ENCODE measurements around the gene LUZP1.

The LUZP1 gene

DNA sequence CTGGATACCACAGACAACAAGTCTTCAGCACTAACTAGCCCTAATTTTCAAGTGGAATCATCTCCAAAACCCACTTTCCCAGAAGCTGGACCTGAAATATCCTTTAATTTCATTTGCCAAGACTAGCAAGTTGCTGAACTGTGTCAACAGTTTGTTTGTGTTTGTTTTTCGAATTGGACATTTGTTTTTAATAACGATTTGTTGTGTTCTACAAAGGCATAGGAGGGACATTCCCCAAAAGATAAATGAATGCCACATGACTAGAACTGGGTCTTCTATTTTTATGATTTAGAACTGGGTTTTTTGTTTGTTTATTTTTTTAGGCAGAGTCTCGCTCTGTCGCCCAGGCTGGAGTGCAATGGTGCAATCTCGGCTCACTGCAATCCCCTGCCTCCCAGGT, 17.9 kb downstream of the LUZP1 start:
- DNase-seq: no peak

- no peak for DNase-seq
Measured at GRCh38 chr1:23150125-23150524, 18.5 kb downstream of the LUZP1 start.

DNA sequence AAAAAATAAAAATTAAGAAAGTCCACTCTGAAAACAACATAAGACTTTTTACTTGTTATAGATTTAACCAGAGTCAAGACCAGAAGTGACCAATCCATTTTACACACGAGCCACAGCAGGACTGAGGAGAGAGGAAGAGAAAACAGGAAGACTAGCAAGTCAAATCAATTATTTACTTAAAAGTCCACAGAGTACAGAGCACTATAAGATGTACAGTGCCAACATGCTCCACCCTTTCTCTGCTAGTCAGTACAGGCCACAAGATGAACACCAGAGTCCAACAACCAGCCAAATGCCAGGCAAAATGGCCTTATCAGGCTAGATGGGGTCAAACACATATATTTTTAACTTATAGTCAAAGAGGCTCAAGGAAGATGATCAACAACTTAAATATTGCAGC, 19.5 kb downstream of the LUZP1 start:
- DNase-seq: no peak

DNA sequence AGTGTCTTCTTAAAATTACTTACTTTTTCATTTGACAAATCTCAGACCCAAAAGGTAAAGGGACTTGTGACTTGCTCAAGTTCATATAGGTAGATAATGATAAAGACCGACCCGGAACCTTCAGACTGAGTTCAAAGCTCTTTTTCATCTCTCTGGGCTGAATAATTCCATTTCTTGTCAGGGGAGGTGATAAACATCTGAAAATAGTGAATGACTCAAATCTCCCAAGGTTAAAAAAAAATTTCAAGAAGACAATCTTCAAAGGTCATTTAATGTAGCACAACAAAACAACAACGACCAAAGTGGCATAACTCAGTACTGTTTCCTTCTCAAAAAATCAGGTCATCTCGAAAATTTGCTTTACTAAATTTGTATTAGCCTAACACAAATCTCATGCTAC, 20.6 kb downstream of the LUZP1 start:
- no peak for DNase-seq

GRCh38 chr1:23140940-23141596, 27.6 kb downstream of the LUZP1 start:
- DNase-seq: no peak

DNA sequence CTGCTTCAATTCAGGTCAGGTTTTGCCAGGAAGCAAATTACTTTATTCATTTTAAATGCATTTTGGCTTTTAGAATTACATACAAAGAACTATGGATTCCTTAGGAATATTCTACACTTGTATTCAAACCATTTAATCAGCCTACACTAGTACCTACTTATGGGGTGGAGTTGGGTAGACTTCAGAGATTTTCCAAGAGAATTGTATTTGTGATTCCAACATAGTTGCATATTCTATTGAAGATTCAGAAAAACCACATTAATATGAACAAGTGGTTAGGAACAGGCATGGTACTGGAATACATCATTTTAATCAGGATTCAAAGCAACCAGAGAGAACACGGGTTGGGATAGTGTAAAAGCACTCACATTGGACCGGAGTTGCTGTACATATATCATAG, 33.4 kb downstream of the LUZP1 start:
- DNase-seq: no peak

- DNase-seq: no peak
Measured at GRCh38 chr1:23134055-23134454, 34.6 kb downstream of the LUZP1 start.

DNA sequence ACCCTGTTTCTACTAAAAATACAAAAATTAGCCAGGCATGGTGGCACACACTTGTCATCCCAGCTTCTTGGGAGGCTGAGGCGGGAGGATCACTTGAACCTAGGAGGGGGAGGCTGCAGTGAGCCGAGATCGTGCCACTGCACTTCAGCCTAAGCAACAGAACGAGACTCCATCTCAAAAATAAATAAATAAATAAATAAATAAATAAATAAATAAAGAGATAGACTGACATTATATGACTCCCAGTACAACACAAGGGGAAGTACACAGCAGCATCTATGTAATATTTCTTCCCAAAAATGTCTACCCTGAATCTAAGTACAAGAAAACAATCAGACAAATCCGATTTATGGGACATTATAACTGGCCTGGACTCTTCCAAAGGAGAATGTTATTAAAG, 35.1 kb downstream of the LUZP1 start:
- DNase-seq: no peak

DNA sequence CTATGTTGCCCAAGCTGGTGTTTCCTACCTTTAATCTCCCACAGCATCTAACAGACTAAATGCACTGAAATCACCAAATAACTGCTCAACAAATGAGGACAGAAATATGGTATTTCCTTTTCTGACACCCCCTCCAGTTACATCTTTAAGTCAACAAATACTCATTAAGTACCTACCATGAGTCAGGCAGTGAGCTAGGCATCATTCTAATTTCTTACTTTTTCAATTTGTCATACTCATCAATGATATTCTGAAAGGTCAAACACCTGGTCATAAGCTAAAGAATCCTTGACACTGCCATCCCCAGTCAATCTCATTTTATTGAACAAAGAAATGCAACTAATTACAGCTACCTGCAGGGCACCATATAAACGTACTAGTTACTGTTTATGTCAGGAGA, 36.6 kb downstream of the LUZP1 start:
- no peak for DNase-seq

DNA sequence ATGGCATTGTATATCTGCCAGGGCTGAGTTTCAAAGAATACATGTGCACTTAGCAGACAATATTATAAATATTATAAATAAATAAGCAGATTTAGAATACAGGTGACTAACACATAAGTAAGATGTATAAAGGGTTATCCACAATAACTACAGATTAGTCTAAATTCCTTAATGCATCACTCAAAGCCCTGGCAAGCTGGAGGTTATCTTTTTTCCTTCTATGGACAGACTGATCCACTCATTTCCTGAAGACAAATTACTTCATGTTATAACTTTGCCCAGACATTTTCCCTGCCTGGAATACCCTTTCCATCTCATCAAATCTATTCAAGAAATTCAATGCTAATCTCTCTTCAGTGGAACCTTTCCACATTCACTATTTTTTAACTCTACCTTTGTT, 38.8 kb downstream of the LUZP1 start:
- DNase-seq: no peak

GRCh38 chr1:23126801-23127200, 41.9 kb downstream of the LUZP1 start:
- no peak for DNase-seq

GRCh38 chr1:23126200-23126599, 42.5 kb downstream of the LUZP1 start:
- DNase-seq: no peak

- no peak for DNase-seq
Measured at GRCh38 chr1:23125489-23125888, 43.2 kb downstream of the LUZP1 start.

GRCh38 chr1:23124259-23125026, 44.2 kb downstream of the LUZP1 start:
- DNase-seq: no peak

- DNase-seq: no peak
Measured at GRCh38 chr1:23123528-23123927, 45.1 kb downstream of the LUZP1 start.

- peak; percentile 65 for DNase-seq
Measured at GRCh38 chr1:23122796-23123195, 45.9 kb downstream of the LUZP1 start.

DNA sequence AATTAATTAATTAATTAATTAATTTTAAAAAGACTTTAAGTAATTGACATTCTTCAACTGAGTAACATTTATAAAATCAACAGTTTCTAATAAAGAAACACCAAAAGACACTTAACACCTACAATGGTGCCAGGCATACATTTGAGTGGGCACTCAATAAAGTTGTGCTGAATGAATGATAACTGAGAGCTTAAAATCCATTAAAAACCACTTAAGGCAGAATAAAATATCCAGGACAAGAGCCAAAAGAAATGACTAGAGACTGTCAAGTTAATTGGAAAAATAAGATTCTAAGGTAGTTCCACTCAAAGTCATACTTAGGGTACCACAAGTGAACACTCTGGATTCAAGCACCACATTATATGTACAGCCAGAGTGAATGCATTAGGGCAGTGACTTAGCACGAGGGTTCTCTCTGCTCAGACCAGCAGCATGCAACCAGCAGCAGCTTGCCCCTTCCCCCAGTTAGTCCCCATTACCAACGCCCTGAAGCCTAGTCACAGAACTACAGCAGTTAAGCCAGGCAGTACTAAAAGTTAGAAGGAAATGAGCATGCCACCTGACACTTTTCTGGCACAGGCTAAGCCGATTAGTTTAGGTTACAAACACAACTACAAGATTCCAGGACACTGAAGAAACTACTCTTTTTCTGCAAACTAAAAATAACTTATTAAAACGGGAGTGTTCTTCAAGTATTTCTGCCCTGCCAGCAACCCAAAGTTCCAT, 46.5 kb downstream of the LUZP1 start:
- DNase-seq: peak; percentile 99

- no peak for DNase-seq
Measured at GRCh38 chr1:23120383-23120782, 48.3 kb downstream of the LUZP1 start.

DNA sequence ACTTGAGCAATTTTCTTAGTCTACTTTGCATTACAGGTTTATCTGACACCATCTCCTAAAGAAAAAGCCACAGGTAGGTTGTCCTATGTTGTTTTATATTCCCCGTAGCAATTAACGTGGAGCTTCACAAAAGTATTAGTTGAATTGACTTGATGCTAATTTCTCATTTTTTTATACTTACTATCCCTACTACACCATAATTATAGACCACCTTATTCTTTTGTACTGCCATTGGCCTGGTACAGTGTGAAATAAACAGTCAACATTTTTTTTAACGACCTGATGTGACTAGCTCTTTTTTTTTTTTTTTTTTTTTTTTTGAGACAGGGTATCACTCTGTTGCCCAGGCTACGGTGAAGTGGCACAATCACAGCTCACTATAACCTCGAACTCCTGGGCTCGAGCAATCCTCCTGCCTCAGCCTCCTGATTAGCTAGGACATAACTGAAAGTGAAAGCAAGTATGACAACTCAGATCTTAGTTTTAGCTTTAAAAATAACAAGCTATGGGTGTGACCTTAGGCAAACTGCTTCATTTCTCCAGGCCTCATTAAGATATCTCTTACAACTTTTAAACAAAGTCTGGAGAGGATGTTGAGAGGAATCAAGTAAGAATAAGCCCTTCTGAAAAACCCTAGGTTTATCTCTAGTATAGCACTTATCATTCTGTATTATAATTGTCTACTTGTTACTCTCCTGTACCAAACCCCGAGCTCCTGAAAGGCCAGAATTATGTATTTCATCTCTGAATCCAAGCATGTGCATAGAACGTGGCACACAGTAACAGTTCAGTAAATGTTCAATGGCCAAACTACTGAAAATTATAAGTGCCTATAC, 49.5 kb downstream of the LUZP1 start:
- peak; percentile 40 for DNase-seq

DNA sequence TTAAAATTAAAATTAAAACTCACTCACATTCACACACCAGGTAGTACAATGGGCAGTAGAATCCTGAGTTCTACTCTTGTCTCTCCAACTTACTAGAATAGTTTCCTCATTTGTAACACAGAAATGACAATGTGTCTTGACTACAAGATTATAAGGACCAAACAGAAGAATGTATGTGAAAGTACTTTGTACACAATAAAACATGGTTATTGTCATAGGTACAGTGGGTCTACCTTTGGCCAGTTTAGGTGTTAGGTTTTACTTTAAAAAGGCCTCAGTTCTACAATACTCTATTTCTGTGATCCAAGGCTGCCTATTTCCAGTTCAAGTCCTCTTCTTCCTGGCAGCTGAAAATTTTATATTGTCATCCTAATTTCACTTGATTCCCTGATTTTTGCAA, 50.2 kb downstream of the LUZP1 start:
- DNase-seq: no peak

DNA sequence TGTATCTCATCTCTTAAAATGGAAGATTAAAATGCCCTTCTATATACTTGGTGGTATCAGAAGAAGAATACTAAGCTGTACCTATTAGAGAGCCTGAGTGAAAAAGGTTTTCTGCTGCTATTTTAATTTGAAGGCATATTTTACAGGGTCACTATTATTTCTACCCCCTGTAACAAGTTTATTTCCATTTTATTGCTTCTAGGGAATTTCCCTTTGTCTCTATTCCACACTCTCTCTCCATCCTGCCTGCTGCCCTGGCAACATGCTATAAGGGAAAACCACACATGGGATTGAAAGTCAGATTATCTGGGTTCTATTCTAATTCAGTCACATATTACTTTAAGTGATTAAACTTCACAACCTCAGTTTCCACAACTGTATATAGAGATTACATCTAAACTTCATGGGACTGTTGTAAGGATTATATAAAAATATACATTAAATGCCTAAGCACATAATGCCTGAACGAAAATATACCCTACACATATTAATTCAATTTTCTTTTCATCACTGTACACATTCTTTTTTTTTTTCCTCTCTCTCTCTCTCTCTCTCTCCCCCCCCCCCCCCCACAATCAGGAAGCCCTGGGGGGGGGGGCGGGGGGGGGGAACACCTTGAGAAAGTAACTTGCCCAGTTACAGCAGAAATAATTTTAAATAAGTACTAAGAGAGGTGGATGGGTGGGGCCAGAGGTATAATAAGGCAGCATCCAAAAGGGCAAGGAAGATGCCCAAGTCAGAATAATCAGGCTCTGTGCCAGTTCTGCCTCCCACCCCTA, 51.5 kb downstream of the LUZP1 start:
- DNase-seq: no peak

GRCh38 chr1:23116216-23116836, 52.3 kb downstream of the LUZP1 start:
- DNase-seq: no peak
